IPS-NIHi11 (cell line): Measurements from ENCODE around the gene BSX.

ENCODE experiments used
- DNase-seq: peaks from one replicate; pipeline ENCODE4 v3.0.0; 2012; ENCODE audit warnings: mixed read lengths, low spot score

BSX gene

DNA sequence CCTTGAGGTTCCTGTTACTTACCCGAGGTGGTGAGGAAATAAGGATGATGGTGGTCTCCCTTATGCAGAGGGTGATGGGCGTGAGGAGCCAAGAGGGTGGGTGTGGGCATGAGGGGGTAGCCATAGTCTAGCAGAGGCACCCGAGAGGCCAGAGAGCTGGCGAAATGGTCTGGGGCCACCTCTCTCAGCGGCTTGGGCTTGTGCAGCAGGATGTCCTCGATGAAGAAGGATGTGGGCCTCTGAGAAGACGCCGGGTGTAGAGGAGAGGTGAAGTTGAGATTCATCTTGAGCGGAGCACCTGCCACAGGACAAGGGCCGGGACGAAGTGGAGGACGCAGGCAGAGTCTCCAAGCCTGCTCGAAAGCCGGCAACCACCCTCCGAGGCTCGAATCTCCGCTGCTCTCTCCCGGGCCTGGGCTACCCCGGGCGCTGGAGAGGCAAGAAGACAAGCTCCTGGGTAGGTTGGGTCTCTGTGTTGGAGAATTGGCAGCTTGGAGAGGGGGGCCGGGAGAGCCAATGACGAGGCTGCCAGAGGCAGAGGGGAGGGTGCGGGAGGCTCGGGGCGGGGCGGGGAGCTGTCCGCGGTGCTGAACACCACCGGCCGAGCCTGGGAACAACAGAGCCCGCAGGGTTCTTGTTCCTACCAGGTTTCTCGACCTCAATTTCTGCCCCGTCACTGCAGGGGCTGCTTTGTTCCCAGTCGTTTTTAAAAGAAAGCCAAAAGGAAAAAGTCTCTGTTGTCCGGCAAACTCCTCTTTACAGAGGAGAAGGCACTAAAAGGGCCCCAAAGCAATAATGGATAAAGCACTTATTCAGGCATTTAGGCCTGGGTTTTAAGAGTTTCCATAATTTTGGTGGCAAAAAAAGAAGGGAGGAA lies at the start of gene BSX:
BSX (minus strand) TSS at position 447 of the 877 bp plus-strand sequence; CDS start at position 284, 163 bp downstream.
- peak; percentile 90 for DNase-seq

DNA sequence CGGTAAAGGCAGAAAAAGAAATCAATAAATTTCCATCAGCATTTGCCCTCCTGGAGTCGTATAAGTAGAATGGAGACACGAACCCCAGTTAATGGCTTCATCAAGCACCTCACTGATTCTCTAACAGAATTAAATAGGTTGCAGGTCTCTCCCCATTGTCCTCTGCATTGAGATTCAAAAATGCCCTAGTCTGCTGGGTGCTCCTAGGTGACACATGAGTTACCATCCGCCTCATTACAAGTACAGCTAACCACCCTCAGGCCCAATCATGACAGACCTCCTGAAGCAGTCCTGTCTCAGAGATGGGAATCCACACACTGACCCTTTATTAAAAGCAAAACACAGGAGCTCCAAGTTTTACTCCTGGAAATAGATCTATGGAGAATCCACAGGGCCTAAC lies 48.9 kb upstream of the BSX start:
- no peak for DNase-seq

DNA sequence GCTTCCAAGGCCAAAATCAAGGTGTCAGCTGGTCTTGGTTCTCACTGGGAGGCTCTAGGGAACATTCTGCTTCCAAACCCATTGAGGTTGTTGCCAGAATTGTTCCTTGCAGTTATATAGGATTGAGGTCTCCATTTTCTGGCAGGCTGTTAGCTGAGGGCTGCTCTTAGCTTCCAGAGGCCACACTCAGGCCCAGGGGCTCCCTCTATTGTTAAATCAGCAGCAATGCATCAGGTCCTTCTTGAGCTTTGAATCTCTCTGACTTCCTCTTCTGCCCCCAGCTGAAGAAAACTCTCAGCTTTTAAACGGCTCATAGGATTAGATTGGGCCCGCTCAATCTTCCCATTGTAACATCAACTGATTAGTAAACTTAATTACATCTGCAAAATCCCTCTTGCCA lies 39.3 kb upstream of the BSX start:
- peak; percentile 78 for DNase-seq

DNA sequence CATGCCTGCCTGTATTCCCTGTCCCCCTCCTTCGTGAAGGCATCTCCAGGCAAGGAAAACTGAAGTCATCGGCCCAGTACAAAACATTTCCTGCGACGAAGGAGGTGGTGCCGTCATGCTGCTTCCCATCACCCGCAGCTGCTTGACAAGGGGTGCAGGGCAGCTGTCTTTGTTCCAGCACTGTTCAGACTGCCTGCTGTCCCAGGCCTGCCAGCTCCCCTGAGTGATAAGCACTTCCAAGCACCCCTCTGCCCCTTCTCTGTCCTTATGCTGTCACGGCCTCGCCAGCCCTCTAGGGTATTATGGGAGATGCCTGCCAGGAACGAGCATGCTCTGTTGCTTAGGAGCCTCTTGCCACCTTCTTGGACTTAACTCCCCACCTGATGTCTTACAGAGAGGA lies 37.1 kb upstream of the BSX start:
- DNase-seq: no peak

DNA sequence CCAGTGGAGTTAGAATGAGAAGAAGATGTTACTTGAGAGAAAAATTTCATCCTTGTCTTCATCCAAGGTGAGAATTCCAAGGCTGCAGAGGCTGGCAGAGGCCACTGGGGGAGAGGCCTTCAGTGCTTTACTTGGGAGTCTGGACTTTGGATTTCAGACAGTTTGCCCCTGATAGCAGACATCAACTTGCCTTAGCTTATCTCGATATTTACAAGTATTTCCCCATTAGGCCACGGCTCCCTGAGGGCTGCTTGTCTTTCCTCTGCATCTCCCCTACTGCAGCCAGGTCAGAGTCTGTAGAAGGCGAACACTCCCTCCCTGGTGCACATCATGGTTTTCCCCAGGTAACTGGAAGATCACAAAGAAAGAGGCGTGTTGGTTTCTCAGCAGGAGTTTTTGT lies 29.9 kb upstream of the BSX start:
- DNase-seq: no peak

DNA sequence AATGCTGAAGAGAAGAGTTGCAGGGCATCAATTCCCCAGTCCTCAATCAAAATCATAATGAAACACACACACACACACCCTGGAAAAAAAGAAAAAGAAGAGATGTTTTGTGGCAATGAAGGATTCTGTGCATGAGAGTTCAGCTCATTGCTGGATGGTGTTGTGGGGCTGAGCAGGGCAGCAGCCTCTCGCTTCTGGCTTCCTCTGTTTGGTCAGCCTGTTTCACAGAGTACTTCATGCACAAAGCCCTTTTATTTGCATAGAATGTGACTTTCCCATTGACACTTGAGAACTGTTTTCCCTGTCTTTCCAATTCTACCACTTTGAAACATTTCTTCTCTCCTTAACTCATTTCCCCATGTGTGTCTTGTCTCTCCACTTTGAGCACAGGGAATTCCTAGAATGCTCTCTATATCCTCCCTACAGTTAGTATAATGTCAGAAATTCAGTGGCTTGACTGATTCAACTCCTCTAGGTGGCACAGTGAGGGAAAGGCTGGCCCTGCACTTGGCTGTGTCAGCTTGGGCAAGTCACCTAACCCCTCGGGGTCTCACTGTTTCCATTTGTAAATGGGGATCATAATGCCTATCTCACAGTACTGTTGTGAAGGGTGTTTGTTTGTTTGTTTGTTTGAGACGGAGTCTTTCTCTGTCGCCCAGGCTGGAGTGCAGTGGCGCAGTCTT lies 25.4 kb upstream of the BSX start:
- DNase-seq: no peak

DNA sequence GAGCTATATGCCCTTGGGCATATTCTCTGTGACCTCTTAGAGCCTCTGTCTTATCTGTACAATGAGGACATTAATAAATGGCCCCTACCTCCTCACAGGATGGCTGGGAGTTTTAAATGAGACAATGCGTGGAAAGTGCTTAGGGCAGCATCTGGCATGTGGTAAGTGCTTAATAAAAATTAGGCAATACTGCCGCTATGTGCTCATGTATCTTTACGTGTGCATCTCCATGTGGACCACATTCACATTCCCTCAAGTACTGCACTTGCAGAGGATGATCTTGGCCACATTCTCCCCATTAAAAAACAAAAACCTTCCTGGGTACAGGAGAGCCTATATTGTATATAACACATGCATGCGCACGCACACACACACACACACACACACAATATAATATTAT lies 19.1 kb upstream of the BSX start:
- DNase-seq: no peak

DNA sequence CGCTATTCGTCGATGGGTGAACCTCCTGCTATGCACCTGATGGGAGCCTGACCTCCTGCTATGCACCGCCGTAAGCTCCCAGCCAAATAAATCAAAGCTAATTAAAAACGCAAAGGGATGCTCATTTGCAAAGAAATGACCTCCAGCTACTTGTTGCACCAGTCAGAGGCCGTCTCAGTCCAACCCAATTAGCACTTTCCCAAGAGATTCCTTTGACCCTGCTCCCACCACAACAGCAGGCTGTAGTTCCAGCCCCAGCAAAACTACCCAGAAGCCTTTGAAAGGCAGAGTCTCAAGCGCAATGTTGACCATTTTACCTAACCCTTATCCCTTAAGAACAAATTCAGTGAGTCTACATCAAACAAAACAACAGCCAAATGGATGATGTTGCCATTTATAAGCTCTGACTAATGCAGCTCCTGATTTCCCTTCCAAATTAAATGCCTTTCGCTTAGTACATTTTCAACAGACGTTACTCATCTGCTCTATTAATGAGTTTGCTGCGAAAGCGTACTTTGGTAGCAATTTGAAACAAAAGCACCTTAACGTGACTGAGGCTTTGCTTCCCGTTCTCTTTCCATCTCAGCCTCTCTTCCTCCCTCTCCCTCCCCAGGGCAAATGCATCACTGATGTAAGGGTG lies 17.2 kb upstream of the BSX start:
- DNase-seq: no peak

DNA sequence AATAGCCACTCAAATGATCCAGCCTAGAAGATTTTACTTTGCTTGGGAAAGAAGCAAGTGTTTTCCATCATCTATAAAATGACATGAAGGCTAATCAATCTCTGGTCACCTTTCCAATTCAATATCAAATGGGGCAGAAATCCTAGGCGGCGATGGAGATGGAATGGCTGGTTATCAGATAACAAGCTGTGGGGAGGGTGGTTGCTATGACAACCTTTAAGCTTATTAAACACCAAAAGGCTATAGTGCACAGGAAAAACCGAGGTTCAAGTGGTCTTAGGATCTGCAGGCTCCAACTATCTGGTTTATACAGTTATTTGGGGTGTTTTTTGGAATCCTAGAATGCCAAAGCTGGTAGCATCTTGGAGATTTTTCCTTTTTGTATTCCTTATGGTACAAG lies 13.9 kb upstream of the BSX start:
- DNase-seq: no peak

DNA sequence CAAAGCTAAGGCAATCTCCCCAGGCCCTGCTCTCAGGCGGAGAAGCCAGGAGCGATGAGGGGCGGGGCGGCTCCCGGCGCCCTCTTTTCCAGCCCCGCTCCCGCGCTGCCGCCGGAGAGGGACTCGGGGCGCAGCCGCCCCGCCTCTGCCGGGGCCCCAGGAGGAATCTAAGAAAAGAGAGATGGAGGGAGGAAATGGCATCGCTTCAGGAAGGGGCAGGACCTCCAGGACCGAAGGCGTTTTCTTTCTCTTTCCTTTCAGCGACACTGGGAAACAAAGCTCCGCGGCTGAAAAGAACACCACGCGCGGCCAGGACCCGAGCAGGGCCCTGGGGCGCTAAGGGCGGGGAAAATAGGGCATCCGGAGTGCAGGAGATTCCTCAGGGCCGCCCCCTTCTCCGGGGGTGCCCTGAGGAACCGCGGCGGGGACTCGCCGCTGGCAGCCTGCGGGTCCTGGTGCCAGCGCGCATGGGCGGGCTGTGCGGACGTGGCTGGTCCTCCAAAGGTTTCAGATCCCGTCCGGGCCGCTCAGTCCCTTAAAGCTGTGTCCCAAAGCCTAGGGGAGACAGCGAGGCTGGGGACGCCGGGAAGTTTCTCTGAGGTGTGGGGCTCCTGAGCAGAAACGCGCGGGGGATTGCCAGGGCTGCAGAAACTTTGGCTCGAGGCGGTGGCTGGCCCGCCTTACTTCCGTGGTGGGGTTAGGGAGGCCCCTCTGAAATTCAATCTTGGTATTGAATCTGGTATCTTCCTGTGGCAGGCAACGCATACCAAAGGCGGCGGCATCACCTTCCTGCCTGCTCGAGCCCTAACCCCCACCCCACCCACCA lies 2.8 kb upstream of the BSX start:
- DNase-seq: no peak

DNA sequence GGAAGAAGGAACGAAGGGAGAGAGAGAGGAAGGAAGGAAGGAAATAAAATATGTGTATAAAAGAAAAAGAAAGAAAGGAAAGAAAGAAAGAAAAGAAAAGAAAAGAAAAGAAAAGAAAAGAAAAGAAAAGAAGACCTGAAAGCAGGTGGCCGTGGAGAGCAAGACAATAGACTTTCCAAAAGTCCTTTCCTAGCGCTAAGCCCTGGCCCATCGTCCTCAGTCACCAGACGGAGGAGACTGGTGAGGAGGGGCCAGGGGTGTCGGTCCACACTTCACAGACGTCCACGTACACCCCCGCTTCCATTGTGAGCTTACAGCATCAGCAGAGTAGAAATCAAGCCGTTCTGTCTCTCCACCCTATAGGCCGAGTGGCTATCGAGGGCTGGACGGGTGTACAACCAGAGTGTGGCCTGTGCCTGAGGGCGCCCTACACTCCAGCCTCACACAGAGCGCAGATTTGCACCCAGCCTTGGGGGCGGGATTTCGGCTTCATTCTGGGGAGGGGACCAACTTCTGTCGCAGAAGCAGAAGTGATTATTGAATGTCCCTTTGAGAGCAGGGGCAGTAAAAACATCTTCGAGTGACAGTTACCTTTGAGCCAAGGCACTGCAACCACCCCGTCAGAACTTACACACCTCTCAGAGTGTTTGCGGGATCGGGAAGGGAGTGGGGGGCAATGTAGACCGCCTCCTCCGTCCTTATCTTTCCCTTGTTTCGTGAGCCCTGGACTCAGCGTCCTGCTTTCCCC lies 2.0 kb upstream of the BSX start:
- DNase-seq: no peak

DNA sequence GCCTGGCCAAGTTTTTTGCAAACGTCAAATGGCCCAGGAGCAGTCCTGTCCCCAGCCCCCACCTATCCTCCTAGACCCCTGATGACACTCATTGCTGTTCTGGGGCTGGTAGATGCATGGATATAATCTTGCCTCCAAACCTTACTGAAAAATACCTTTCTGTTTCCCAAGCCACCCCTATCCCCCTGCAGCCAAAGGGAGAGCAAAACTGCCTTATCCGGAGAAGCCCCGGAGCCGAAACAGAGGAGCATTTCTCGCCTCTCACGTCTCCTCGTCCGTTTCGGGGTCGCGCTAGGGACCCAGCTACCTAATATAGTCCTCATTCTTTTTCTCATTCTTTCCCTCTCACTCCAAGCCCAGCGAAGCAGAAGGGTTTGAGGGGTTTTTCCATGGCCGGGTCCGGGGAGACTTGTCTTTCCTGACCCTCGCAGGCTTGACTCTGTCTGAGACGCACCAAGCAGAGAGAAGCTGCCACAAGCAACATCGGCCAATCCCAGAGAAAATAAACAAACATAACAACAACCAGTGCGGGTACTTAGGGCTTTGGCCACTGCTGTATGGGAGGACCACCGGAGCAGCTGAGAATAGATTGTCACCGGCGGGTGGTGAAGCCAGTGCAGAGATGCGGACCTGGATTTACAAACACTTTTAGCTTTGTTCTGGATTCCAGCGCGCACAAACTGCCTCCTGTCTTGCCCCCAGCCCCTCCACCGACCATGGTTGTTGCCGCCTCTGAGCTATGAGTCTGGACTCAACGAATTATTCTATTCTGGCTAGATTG lies 1.6 kb downstream of the BSX start:
- no peak for DNase-seq

DNA sequence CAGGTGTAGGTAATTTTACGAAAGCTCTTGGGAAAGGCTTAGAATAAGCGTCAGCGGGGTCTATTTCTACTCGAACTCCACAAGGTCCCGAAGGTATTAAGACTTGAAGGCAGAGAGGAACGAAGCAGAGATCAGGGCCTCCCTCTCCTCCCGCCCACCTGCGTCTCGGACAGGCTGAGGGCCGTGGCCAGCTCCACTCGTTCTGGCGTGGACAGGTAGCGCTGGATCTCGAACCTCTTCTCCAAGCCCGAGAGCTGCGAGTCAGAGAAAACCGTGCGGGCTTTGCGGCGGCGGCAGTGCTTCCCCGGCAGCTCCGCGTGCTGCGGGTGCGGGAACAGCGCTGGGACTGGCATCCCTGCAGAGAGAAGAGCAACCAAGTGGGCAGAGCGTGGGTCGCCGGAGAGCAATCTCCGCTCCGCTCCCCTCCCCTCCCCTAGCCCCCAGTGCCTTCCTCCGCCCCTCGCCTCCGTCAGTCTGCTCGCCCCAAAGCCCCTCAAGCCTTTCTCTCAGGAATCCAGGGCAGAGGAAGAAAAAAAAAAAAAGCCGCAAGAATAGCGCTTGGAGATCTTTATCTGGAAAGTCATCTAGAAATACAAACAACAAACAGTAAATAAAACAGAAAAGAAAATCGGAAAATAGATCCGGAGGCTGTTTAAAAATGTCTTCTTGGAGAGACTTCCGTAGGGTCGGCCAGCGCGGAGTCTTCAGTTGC lies 2.4 kb downstream of the BSX start:
- no peak for DNase-seq

DNA sequence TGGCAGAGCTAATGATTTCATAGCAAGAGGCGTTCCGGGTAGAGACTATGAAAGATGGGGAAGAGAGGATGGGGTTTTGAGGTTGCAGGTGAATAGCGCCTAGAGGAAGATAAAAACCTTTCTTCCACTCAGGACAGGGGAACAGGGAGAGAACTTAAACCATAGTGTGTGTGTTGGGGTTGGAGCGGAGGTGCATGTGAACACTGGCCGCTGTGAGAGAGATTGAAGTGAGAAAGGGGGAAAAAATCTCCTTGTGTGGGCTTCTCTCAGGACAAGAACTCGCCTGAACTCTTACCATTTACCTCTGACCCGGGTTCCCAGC lies 3.4 kb downstream of the BSX start:
- no peak for DNase-seq

DNA sequence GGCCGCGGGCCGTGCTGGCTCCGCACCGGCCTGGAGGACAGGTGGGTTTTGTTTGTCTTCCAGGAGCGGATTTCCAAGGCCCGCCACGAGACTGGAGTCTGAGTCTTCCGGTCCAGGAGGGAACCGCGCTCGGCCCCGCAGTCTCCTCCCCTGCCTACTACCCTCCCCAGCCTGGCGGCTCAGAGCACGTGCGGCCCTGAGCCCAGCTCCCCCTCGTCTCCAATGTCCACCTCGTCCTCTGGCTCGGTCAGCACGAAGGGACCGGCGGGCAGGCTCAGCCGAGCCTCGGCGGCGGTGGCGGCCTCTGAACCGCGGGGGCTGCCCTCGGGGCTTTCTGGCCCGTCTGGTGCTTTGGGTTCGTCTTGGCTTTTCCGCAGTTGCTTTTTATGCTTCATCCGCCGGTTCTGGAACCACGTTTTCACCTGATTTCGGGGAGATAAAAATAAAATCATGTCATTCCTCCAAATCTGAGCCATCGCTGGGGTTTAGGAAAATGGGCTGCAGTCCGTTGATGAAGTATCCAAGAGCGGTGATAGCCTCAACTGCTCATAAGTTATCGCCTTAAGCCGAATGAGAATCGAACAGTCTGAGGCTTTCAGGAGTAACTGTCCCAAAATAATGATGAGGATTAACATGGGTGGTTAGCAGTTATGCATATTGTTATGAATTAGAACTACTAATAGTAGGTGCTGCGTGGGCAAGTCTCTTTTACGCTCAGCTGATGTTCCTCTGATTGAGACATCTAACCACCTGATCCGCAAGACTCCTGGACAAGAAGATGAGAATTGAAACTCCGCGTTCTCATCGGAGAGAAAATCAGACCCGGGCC lies 4.0 kb downstream of the BSX start:
- peak; percentile 65 for DNase-seq

DNA sequence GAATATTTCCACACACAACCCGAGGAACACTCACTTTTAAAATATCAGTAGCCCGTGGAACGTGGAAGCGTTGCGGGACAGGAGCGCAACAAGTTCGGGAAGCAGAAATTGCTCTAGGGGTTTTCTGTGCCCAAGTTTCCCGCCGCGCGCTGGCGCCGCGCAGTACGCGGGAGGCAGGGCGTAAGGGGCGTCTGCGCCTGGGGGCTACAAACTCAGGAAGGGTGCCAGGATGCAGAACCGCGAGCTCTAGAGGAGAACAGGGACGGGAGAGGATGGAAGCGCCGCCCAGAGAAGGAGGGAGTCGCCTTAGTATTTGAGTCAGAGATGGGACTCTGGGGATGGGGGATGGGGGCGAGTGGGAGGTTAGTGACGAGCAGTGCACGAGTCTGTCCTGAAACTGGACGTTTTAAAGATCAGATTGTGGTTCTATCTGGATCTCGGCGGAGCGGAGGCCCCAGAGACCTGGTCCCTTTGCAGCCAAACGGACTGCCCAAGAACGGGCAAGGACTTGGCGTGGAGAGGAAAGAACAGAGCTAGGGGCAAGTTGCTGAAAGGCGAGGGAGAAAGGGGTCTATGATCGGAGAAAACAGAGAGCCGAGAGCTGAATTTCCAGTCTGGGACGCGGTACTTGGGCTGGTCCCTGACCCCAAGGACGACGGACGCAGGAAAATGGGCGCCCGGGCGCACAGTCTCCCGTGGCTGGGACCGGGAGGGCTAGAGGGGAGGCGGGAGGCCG lies 4.7 kb downstream of the BSX start:
- DNase-seq: peak; percentile 55

DNA sequence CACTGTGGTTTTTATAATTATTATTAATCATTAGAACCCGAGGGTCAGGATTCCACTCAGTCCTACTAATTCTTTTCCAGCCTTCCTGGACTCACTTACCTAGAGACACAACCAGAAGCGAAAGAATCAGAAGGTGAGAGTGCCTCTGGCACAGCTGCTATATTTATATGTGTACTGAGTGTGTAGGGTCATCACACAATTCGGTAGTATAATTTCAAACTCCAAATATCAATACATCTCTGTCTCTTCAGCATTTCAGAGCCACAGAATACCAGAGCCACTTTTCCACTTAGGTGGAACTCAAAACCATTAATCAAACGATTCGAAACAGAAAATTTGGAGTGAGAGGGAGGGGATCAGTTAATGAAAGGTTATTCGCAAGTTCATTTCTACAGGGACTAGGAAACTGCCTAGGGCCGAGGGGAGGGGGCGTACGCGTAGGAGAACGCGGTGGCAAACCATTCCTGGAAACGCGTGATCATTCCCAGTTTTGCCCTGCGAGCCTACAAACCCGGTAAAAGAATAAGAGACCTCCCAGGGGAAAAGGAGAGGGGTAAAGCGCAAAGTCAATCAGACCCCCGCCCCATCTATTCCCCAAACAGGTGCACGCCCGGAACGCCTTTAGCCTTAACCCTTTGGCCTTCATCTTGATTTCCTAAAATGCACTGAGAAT lies 5.4 kb downstream of the BSX start:
- DNase-seq: no peak

DNA sequence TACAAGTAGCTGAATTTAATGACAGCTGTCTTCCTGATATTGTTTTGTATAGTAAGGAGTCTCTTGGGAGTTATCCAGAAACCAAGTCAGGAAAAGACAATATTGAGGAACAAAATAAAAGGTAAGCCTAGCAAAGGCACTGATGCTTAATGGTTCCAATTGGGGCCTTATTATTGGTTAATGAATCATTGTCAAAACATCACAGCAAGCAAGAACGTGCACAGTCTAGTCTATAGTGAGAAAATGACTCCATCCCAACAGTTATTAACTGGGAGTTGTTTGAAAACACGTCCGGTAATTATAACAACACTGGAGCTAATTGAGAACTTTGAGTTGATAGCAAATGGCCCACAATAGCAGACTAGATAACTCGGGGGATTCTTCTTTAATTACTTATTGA lies 17.7 kb downstream of the BSX start:
- no peak for DNase-seq
